T-cell (primary cell): Measurements from ENCODE around the gene NR4A1. TPM values are rescaled to one million over a fixed set of nuclear protein-coding genes. Genes with fewer than 3 reads are reported as not detected.
"Not testable (repeated sequence)": the region's sequence is repeated elsewhere in the genome, so short reads cannot be mapped to it uniquely, and the experiment has no call there.

Source experiments
- ATAC-seq, 4 experiments: fragments of 200-7000 bp in 3 of 4; fragments of 150-1000 bp in 1 of 4; cut with Tn5 transposase; replicated peaks in 1 of 4; 1 replicate in 3 of 4; 2 replicates in 1 of 4; pipeline ENCODE4 v1.10.0; 2021; ENCODE audit warnings: moderate library complexity in 3 of 4, mild to moderate bottlenecking in 2 of 4, moderate number of reproducible peaks in 1 of 4
- CTCF ChIA-PET, 2 donors: fragments of 300-600 bp; sonication (Branson Sonifier 250); formaldehyde crosslinking; loops; one replicate each; lab custom pipeline; 2022; ENCODE audit warnings: antibody characterized with exemption in 2 of 2; lab: Charles Lee
- POLR2A ChIA-PET, 2 donors: fragments of 300-600 bp; sonication (Branson Sonifier 250); formaldehyde crosslinking; loops; one replicate each; lab custom pipeline; 2022; ENCODE audit warnings: antibody characterized with exemption in 2 of 2; lab: Charles Lee
- DNase-seq, 35 experiments: peaks; one replicate each; pipeline versions ENCODE4 v3.0.0 to v3.0.0-alpha.2; 2013 to 2023
- H3K27ac ChIP-seq: one replicate; pipeline ENCODE4 v1.5.1; 2013; ENCODE audit warnings: low read length
- H3K27me3 ChIP-seq, 2 experiments: replicated peaks in 1 of 2; 1 replicate in 1 of 2; 2 replicates in 1 of 2; pipeline versions ENCODE4 v1.6.1 to v1.7.0; 2013; ENCODE audit warnings: low read length in 1 of 2, mixed read lengths in 1 of 2; ENCODE audit not compliant: control insufficient read depth in 2 of 2, insufficient read depth in 2 of 2; ENCODE audit errors: extremely low read depth in 1 of 2
- H3K36me3 ChIP-seq, 2 donors: 1 replicate in 1 of 2; 2 replicates in 1 of 2; pipeline versions ENCODE4 v1.6.1 to v1.7.0; 2013; ENCODE audit warnings: low read length in 1 of 2; ENCODE audit not compliant: control insufficient read depth in 2 of 2, insufficient read depth in 1 of 2; ENCODE audit errors: extremely low read depth in 1 of 2
- H3K4me1 ChIP-seq, 2 experiments: 1 replicate in 1 of 2; 2 replicates in 1 of 2; pipeline versions ENCODE4 v1.6.1 to v1.7.0; 2013; ENCODE audit warnings: low read length in 2 of 2, mixed read lengths in 1 of 2; ENCODE audit not compliant: insufficient read depth in 2 of 2, control insufficient read depth in 1 of 2; ENCODE audit errors: extremely low read depth in 1 of 2
- H3K4me3 ChIP-seq, 2 donors: 1 replicate in 1 of 2; 2 replicates in 1 of 2; pipeline versions ENCODE4 v1.5.1 to v1.7.0; 2013; ENCODE audit warnings: mild to moderate bottlenecking in 2 of 2, low read length in 1 of 2, moderate library complexity in 1 of 2; ENCODE audit not compliant: control insufficient read depth in 1 of 2; ENCODE audit errors: extremely low read depth in 1 of 2
- H3K9me3 ChIP-seq: 2 replicates; pipeline ENCODE4 v1.7.0; 2013
- H3K27ac Mint-ChIP-seq, 2 donors: one replicate each; pipeline ENCODE4 v1.8.0; 2020 to 2021; ENCODE audit warnings: mild to moderate bottlenecking in 2 of 2, mixed read lengths in 2 of 2
- H3K27me3 Mint-ChIP-seq, 2 donors: one replicate each; pipeline ENCODE4 v1.8.0; 2021 to 2022; ENCODE audit warnings: mixed read lengths in 2 of 2
- H3K36me3 Mint-ChIP-seq: one replicate; pipeline ENCODE4 v1.8.0; 2021; ENCODE audit warnings: mixed read lengths
- H3K4me1 Mint-ChIP-seq, 3 donors: one replicate each; pipeline ENCODE4 v1.8.0; 2020 to 2022; ENCODE audit warnings: mixed read lengths in 3 of 3, mild to moderate bottlenecking in 1 of 3
- H3K4me3 Mint-ChIP-seq, 3 donors: one replicate each; pipeline ENCODE4 v1.8.0; 2020 to 2022; ENCODE audit warnings: mild to moderate bottlenecking in 3 of 3, mixed read lengths in 3 of 3, moderate library complexity in 3 of 3
- H3K9me3 Mint-ChIP-seq, 3 donors: one replicate each; pipeline ENCODE4 v1.8.0; 2020 to 2022; ENCODE audit warnings: mixed read lengths in 3 of 3
- WGBS: methylation state at CpG from one replicate; pipeline ENCODE4 v1.1.5; 2013; ENCODE audit warnings: missing lambda C conversion rate; ENCODE audit not compliant: insufficient coverage; 5-methylcytosine and 5-hydroxymethylcytosine counted together
- total RNA-seq, 35 experiments: library from RNA in 6 of 35; stranded (reverse) in 6 of 35; fragments of 120-200 nt in 1 of 35; gene quantifications; one replicate each; pipeline versions ENCODE4 v1.2.1 to v1.2.4 and lab custom pipeline; 2013 to 2026

The NR4A1 gene
- total RNA-seq, 5 donors from 2014 or later (not counting 1 experiment from before 2014, with no cell fraction given), result 5.9 to 103 (median 7.3) TPM

GRCh38 chr12:52093346-52093745 lies 42.1 kb downstream of the NR4A1 start:
- H3K27me3 ChIP-seq, result peaks cover 0 to 41% of the 10 kb centered on the region in 2 experiments
- H3K4me3 ChIP-seq, result no peak overlapping the region
- Mint-ChIP-seq H3K27ac (no peak overlapping the region), H3K27me3 (peaks cover 35 to 66% of the 10 kb centered on the region in 2 donors), H3K9me3 (no peaks in the 10 kb centered on the region), H3K4me1 (peaks cover 0 to 5% (median 0%) of the 10 kb centered on the region in 3 donors), H3K36me3 (no peaks in the 10 kb centered on the region), H3K4me3 (no peak overlapping the region)
- CTCF ChIA-PET, result interaction anchor here in 1 of 2 donors (0.7 kb wide), 1 partner anchor 32 kb away, joined by 5 read pairs; no protein-coding TSS in a partner anchor
- POLR2A ChIA-PET, result no interaction called here
- 92% methylated on average over 5 of the region's 7 CpGs for WGBS
- no peak for DNase-seq
- H3K36me3 ChIP-seq, result no peaks in the 10 kb centered on the region
- no peak overlapping the region for H3K27ac ChIP-seq
- ATAC-seq, result no peak
- H3K4me1 ChIP-seq, result no peaks in the 10 kb centered on the region
- H3K9me3 ChIP-seq, result no peaks in the 10 kb centered on the region

GRCh38 chr12:52096332-52097044 lies 45.2 kb downstream of the NR4A1 start:
- Mint-ChIP-seq H3K4me1 (no peaks in the 10 kb centered on the region), H3K36me3 (no peaks in the 10 kb centered on the region), H3K4me3 (no peak overlapping the region), H3K27me3 (peaks cover 45 to 59% of the 10 kb centered on the region in 2 donors), H3K27ac (no peak overlapping the region), H3K9me3 (no peaks in the 10 kb centered on the region)
- WGBS, result no CpG with 5 or more reads among the region's 15 CpGs
- ChIA-PET CTCF (interaction anchor here in 1 of 2 donors (0.5 kb wide), 1 partner anchor 72 kb away, joined by 3 read pairs; no protein-coding TSS in a partner anchor), POLR2A (no interaction called here)
- no peak overlapping the region for H3K27ac ChIP-seq
- peaks cover 0 to 14% of the 10 kb centered on the region in 2 experiments for H3K27me3 ChIP-seq
- H3K4me3 ChIP-seq, result no peak overlapping the region
- no peaks in the 10 kb centered on the region for H3K9me3 ChIP-seq
- no peaks in the 10 kb centered on the region for H3K4me1 ChIP-seq
- DNase-seq (no peak), ATAC-seq (no peak)
- no peaks in the 10 kb centered on the region for H3K36me3 ChIP-seq

GRCh38 chr12:52097045-52097666 lies 45.9 kb downstream of the NR4A1 start:
- no peak for ATAC-seq
- CTCF ChIA-PET, result interaction anchor here in 1 of 2 donors (0.5 kb wide), 1 partner anchor 73 kb away, joined by 3 read pairs; no protein-coding TSS in a partner anchor

GRCh38 chr12:52104431-52105089 lies 53.3 kb downstream of the NR4A1 start:
- H3K27ac ChIP-seq, CTCF ChIA-PET, H3K9me3 Mint-ChIP-seq, H3K4me3 Mint-ChIP-seq, H3K27ac Mint-ChIP-seq, ATAC-seq, H3K9me3 ChIP-seq, POLR2A ChIA-PET, H3K4me3 ChIP-seq, H3K36me3 ChIP-seq, H3K4me1 ChIP-seq, DNase-seq, H3K4me1 Mint-ChIP-seq, H3K36me3 Mint-ChIP-seq: not testable (repeated sequence)
- peaks cover 53 to 63% of the 10 kb centered on the region in 2 donors for H3K27me3 Mint-ChIP-seq
- peaks cover 0 to 21% of the 10 kb centered on the region in 2 experiments for H3K27me3 ChIP-seq
- 63% methylated on average over 5 of the region's 10 CpGs for WGBS

More at GRCh38 chr12:52097045-52097666, 45.9 kb downstream of the NR4A1 start:
- Mint-ChIP-seq H3K36me3 (no peaks in the 10 kb centered on the region), H3K9me3 (no peaks in the 10 kb centered on the region), H3K27me3 (peaks cover 48 to 59% of the 10 kb centered on the region in 2 donors), H3K4me1 (no peaks in the 10 kb centered on the region), H3K4me3 (no peak overlapping the region), H3K27ac (peak overlapping the region in 1 of 2 donors; percentile 9)
- Histone ChIP-seq H3K27me3 (peaks cover 0 to 14% of the 10 kb centered on the region in 2 experiments), H3K36me3 (no peaks in the 10 kb centered on the region), H3K4me3 (no peak overlapping the region), H3K27ac (no peak overlapping the region), H3K9me3 (no peaks in the 10 kb centered on the region), H3K4me1 (no peaks in the 10 kb centered on the region)
- DNase-seq, result no peak
- WGBS, result 83% methylated on average over 5 of the region's 21 CpGs
- POLR2A ChIA-PET, result no interaction called here

Other genes with a start within 250 kb of the NR4A1 start
- 1 to 10 TPM; 1.3 to 2.0 (median 1.6) TPM for gene FIGNL2, start 202.7 kb upstream of the NR4A1 start, total RNA-seq
- gene ANKRD33, start 163.3 kb upstream of the NR4A1 start, total RNA-seq, result not detected
- under 1 TPM in 3 of 5 donors, not detected in 2; 0.16 to 0.58 (median 0.23) TPM for gene ACVRL1, start 143.9 kb upstream of the NR4A1 start, total RNA-seq
- gene ACVR1B, start 99.7 kb upstream of the NR4A1 start, total RNA-seq, result 10 to 100 TPM in 4 of 5 donors, 1 to 10 TPM in 1; 9.0 to 12.6 (median 11.8) TPM
- gene TAMALIN, start 44.5 kb upstream of the NR4A1 start, total RNA-seq, result 100 to 1,000 TPM in 2 of 5 donors, 10 to 100 TPM in 3; 31.7 to 480 (median 38.4) TPM
- 10 to 100 TPM; 24.8 to 30.3 (median 25.9) TPM for gene ATG101, start 18.5 kb downstream of the NR4A1 start, total RNA-seq
- gene SMIM41, start 28.3 kb downstream of the NR4A1 start, total RNA-seq, result under 1 TPM in 1 of 5 donors, not detected in 4; 0.41 TPM
- gene KRT80, start 140.6 kb downstream of the NR4A1 start, total RNA-seq, result under 1 TPM in 2 of 5 donors, not detected in 3; 0.09 to 0.12 TPM
- 1 to 10 TPM in 3 of 5 donors, not detected in 2; 2.7 to 3.8 (median 3.3) TPM for gene KRT7, start 181.8 kb downstream of the NR4A1 start, total RNA-seq
- gene KRT86, start 223.2 kb downstream of the NR4A1 start, total RNA-seq, result under 1 TPM in 1 of 5 donors, not detected in 4; 0.35 TPM
- gene KRT81, start 240.1 kb downstream of the NR4A1 start, total RNA-seq, result 1 to 10 TPM in 1 of 5 donors, under 1 TPM in 2, not detected in 2; 0.30 to 1.0 (median 0.76) TPM